OCI-LY1 (cell line): ENCODE measurements around the gene TIAM1.

Source experiments
- EZH2 ChIP-seq: fragments of 200-600 bp; sonication (generic), shearing (Covaris generic); IDR thresholded peaks from 2 replicates; pipeline ENCODE4 v1.8.0; 2017; ENCODE audit warnings: borderline replicate concordance, mixed run types, mild to moderate bottlenecking, antibody characterized with exemption, low read length, moderate library complexity, mixed read lengths
- TF ChIP-seq, protein P1 (sequence below): fragments of 200-600 bp; sonication (generic), shearing (Covaris generic); IDR thresholded peaks from 2 replicates; pipeline ENCODE4 v1.5.1; 2017; ENCODE audit warnings: mild to moderate bottlenecking, antibody characterized with exemption, low read length, moderate library complexity, mixed read lengths

DNA sequence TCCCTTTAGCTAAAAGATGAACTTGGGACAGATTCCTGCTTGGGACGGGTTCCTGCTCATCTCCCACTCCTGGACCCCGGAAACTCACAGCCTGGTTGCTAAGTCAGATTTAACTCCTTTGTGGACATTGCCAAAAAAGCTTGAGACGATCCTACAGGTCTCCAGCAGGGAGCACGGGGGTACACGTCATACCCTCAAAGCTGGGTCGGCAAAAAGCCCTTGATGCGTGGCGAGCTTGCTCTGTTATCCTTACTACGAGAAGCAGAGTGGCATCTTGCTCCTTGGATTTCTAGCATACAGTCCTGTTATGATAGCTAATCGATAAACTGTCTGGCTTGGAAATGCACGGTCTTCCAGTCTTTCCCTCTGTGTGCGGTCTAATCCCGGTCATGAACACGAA lies 244.9 kb downstream of the TIAM1 start:
- TF ChIP-seq, protein P1, sequence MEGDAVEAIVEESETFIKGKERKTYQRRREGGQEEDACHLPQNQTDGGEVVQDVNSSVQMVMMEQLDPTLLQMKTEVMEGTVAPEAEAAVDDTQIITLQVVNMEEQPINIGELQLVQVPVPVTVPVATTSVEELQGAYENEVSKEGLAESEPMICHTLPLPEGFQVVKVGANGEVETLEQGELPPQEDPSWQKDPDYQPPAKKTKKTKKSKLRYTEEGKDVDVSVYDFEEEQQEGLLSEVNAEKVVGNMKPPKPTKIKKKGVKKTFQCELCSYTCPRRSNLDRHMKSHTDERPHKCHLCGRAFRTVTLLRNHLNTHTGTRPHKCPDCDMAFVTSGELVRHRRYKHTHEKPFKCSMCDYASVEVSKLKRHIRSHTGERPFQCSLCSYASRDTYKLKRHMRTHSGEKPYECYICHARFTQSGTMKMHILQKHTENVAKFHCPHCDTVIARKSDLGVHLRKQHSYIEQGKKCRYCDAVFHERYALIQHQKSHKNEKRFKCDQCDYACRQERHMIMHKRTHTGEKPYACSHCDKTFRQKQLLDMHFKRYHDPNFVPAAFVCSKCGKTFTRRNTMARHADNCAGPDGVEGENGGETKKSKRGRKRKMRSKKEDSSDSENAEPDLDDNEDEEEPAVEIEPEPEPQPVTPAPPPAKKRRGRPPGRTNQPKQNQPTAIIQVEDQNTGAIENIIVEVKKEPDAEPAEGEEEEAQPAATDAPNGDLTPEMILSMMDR: no peak
- TF ChIP-seq EZH2: no peak
